Neural cell (in vitro differentiated cells): ENCODE data around the gene SPRR2F. TPM values are rescaled to one million over a fixed set of nuclear protein-coding genes. Genes with fewer than 3 reads are reported as not detected.

ENCODE experiments used
- H2AFZ ChIP-seq: fragments of 200-600, 300-800 bp; sonication (generic), shearing (Covaris generic); 2 replicates; pipeline ENCODE4 v1.6.0; 2014; ENCODE audit warnings: low read depth, mild to moderate bottlenecking, antibody characterized with exemption, low read length, moderate library complexity
- H3F3A ChIP-seq: fragments of 200-600 bp; shearing (Covaris generic); 2 replicates; pipeline ENCODE4 v1.6.1; 2016; ENCODE audit warnings: mild to moderate bottlenecking, moderate library complexity, mixed read lengths, antibody characterized with exemption, low read length; ENCODE audit not compliant: insufficient read depth, poor library complexity, severe bottlenecking
- H3K27ac ChIP-seq: fragments of 200-600, 300-800 bp; sonication (generic), shearing (Covaris generic); 2 replicates; pipeline ENCODE4 v1.5.1; 2014; ENCODE audit warnings: mild to moderate bottlenecking, low read length, moderate library complexity
- H3K27me3 ChIP-seq: fragments of 300-800, 200-600 bp; sonication (generic), shearing (Covaris generic); 2 replicates; pipeline ENCODE4 v1.6.0; 2014; ENCODE audit warnings: mild to moderate bottlenecking, low read depth, low read length, moderate library complexity; ENCODE audit not compliant: insufficient read depth
- H3K36me3 ChIP-seq: fragments of 300-800, 200-600 bp; sonication (generic), shearing (Covaris generic); 2 replicates; pipeline ENCODE4 v1.5.1; 2014; ENCODE audit warnings: mild to moderate bottlenecking, antibody characterized with exemption, low read length, moderate library complexity; ENCODE audit not compliant: insufficient read depth
- H3K4me2 ChIP-seq: fragments of 300-800, 200-600 bp; sonication (generic), shearing (Covaris generic); 2 replicates; pipeline ENCODE4 v1.6.0; 2014; ENCODE audit warnings: mild to moderate bottlenecking, low read length
- H3K4me3 ChIP-seq: fragments of 300-800, 200-600 bp; sonication (generic), shearing (Covaris generic); 2 replicates; pipeline ENCODE4 v1.5.1; 2014; ENCODE audit warnings: mild to moderate bottlenecking, low read length, moderate library complexity
- H3K79me2 ChIP-seq: fragments of 200-600 bp; shearing (Covaris generic); replicated peaks from 2 replicates; pipeline ENCODE4 v1.6.0; 2014; ENCODE audit warnings: mild to moderate bottlenecking, low read length, moderate library complexity; ENCODE audit not compliant: insufficient read depth
- H3K9ac ChIP-seq: fragments of 300-800, 200-600 bp; sonication (generic), shearing (Covaris generic); 2 replicates; pipeline ENCODE4 v1.6.1; 2016; ENCODE audit warnings: mild to moderate bottlenecking, low read length, mixed read lengths
- H3K9me2 ChIP-seq: fragments of 200-600 bp; shearing (Covaris generic); 2 replicates; pipeline ENCODE4 v1.6.1; 2016; ENCODE audit warnings: mild to moderate bottlenecking, low read length, mixed read lengths; ENCODE audit not compliant: insufficient read depth
- H3K9me3 ChIP-seq: fragments of 200-600, 300-800 bp; sonication (generic), shearing (Covaris generic); 2 replicates; pipeline ENCODE4 v1.6.1; 2016; ENCODE audit warnings: mild to moderate bottlenecking, mixed run types, low read length, moderate library complexity, mixed read lengths
- H4K20me1 ChIP-seq: fragments of 200-600 bp; shearing (Covaris generic); 2 replicates; pipeline ENCODE4 v1.6.1; 2016; ENCODE audit warnings: mild to moderate bottlenecking, mixed run types; ENCODE audit not compliant: insufficient read depth
- EP300 ChIP-seq: fragments of 450-650 bp; conservative IDR thresholded peaks from 2 replicates; pipeline ENCODE4 v1.6.1; 2014; ENCODE audit warnings: antibody characterized with exemption, mild to moderate bottlenecking, moderate library complexity; ENCODE audit not compliant: poor library complexity, severe bottlenecking
- EZH2 ChIP-seq: fragments of 200-600, 300-800 bp; shearing (Covaris generic), sonication (generic); IDR thresholded peaks from 2 replicates; pipeline ENCODE4 v1.6.1; 2014; ENCODE audit warnings: antibody characterized with exemption, low read length, borderline replicate concordance, mild to moderate bottlenecking; ENCODE audit not compliant: insufficient read depth, poor library complexity, severe bottlenecking
- MXI1 ChIP-seq: fragments of 450-650 bp; conservative IDR thresholded peaks from 2 replicates; pipeline ENCODE4 v1.6.1; 2014; ENCODE audit warnings: antibody characterized with exemption, mild to moderate bottlenecking; ENCODE audit not compliant: poor library complexity, severe bottlenecking
- POLR2AphosphoS5 ChIP-seq: IDR thresholded peaks from 2 replicates; pipeline ENCODE4 v1.6.1; 2012
- RAD21 ChIP-seq: fragments of 450-650 bp; conservative IDR thresholded peaks from 2 replicates; pipeline ENCODE4 v1.6.1; 2014; ENCODE audit warnings: antibody characterized with exemption, mild to moderate bottlenecking, moderate library complexity
- SMC3 ChIP-seq: fragments of 450-650 bp; conservative IDR thresholded peaks from 2 replicates; pipeline ENCODE4 v1.6.1; 2014; ENCODE audit warnings: antibody characterized with exemption, mild to moderate bottlenecking, moderate library complexity; ENCODE audit not compliant: poor library complexity
- TAF1 ChIP-seq: IDR thresholded peaks from 2 replicates; pipeline ENCODE4 v1.6.1; 2012; ENCODE audit warnings: low read depth
- polyA plus RNA-seq: library from polyadenylated mRNA; depleted of rRNA; stranded (reverse); fragments of >200 nt; gene quantifications from 2 replicates; pipeline ENCODE4 v1.2.3, GENCODE V29; 2014
- TF ChIP-seq, protein P1 (sequence below): fragments of 450-650 bp; IDR thresholded peaks from 2 replicates; pipeline ENCODE4 v1.5.1; 2014; ENCODE audit warnings: antibody characterized with exemption, mild to moderate bottlenecking, moderate library complexity; ENCODE audit not compliant: poor library complexity, severe bottlenecking
- TF ChIP-seq, protein P2 (sequence below): IDR thresholded peaks from 2 replicates; pipeline ENCODE4 v1.6.1; 2012; ENCODE audit warnings: borderline replicate concordance

The SPRR2F gene
- polyA plus RNA-seq, 1 donor from 2014 or later = not detected

DNA sequence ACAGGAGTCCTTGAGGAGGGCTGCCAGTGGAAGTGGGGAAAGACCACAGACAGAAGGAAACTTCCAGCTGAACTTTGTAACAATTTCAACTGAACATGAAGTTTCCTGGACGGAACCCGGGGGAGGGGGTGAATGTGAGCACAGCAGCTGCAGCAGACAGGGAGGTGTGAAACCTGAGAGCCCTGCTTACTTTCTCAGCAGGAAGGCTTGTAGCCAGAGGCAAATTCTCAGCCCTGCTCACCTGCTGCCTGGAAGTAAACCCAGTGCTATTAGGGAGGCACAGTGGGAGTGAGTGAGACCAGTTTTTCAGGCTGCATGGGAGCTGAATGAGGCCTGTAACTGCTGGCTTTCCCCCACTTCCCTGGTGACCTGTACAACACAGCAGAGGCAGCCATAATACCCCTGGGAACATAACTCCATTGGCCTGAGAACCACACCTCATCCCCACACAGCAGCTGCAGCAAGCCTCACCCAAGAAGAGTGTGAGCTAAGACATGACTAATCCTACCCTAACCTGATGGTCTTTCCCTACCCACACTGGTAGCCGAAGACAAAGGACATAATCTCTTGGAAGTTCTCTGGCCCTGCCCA, 9.6 kb upstream of the SPRR2F start:
- Histone ChIP-seq H2AFZ (no peak overlapping the region), H3K27me3 (no peaks in the 10 kb centered on the region), H3K79me2 (no peaks in the 10 kb centered on the region), H3F3A (no peaks in the 10 kb centered on the region), H3K36me3 (no peaks in the 10 kb centered on the region), H3K4me3 (no peak overlapping the region), H3K9me3 (no peaks in the 10 kb centered on the region), H3K9ac (no peak overlapping the region), H3K27ac (no peak overlapping the region), H4K20me1 (no peaks in the 10 kb centered on the region), H3K4me2 (no peak overlapping the region), H3K9me2 (no peaks in the 10 kb centered on the region)
- TF ChIP-seq MXI1 = no peak
- TF ChIP-seq SMC3 = no peak
- no peak for TF ChIP-seq EZH2
- no peak for TF ChIP-seq EP300
- TF ChIP-seq, protein P1, sequence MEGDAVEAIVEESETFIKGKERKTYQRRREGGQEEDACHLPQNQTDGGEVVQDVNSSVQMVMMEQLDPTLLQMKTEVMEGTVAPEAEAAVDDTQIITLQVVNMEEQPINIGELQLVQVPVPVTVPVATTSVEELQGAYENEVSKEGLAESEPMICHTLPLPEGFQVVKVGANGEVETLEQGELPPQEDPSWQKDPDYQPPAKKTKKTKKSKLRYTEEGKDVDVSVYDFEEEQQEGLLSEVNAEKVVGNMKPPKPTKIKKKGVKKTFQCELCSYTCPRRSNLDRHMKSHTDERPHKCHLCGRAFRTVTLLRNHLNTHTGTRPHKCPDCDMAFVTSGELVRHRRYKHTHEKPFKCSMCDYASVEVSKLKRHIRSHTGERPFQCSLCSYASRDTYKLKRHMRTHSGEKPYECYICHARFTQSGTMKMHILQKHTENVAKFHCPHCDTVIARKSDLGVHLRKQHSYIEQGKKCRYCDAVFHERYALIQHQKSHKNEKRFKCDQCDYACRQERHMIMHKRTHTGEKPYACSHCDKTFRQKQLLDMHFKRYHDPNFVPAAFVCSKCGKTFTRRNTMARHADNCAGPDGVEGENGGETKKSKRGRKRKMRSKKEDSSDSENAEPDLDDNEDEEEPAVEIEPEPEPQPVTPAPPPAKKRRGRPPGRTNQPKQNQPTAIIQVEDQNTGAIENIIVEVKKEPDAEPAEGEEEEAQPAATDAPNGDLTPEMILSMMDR = no peak
- no peak for TF ChIP-seq RAD21
- no peak for TF ChIP-seq TAF1
- no peak for TF ChIP-seq POLR2AphosphoS5
- TF ChIP-seq, protein P2, sequence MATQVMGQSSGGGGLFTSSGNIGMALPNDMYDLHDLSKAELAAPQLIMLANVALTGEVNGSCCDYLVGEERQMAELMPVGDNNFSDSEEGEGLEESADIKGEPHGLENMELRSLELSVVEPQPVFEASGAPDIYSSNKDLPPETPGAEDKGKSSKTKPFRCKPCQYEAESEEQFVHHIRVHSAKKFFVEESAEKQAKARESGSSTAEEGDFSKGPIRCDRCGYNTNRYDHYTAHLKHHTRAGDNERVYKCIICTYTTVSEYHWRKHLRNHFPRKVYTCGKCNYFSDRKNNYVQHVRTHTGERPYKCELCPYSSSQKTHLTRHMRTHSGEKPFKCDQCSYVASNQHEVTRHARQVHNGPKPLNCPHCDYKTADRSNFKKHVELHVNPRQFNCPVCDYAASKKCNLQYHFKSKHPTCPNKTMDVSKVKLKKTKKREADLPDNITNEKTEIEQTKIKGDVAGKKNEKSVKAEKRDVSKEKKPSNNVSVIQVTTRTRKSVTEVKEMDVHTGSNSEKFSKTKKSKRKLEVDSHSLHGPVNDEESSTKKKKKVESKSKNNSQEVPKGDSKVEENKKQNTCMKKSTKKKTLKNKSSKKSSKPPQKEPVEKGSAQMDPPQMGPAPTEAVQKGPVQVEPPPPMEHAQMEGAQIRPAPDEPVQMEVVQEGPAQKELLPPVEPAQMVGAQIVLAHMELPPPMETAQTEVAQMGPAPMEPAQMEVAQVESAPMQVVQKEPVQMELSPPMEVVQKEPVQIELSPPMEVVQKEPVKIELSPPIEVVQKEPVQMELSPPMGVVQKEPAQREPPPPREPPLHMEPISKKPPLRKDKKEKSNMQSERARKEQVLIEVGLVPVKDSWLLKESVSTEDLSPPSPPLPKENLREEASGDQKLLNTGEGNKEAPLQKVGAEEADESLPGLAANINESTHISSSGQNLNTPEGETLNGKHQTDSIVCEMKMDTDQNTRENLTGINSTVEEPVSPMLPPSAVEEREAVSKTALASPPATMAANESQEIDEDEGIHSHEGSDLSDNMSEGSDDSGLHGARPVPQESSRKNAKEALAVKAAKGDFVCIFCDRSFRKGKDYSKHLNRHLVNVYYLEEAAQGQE = no peak

DNA sequence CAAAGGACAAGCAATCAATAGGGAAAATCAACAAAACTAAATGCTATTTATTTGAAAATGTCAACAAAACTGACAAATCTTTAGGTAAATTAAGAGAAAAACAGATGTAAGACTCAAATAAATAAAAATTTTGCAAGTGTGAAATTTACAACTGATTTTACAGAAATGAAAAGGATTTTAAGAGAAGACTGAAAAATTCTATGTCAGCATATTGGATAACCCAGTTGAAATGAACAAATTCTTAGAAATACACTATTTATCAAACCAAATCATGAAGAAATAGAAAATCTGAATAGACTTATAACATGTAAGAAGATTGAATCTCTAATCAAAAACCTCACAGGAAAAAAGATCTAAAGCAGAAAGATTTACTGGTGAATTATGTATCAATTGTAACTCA, 7.6 kb upstream of the SPRR2F start:
- no peaks in the 10 kb centered on the region for H3K27me3 ChIP-seq
- no peaks in the 10 kb centered on the region for H3K9me3 ChIP-seq
- no peak overlapping the region for H3K9ac ChIP-seq
- H3K36me3 ChIP-seq = no peaks in the 10 kb centered on the region
- no peak for TF ChIP-seq MXI1
- TF ChIP-seq TAF1 = no peak
- no peak for TF ChIP-seq EZH2
- TF ChIP-seq EP300 = no peak
- TF ChIP-seq RAD21 = no peak
- TF ChIP-seq, protein P2 = no peak
- TF ChIP-seq, protein P1 = no peak
- no peak for TF ChIP-seq POLR2AphosphoS5
- TF ChIP-seq SMC3 = no peak
- H3K9me2 ChIP-seq = no peaks in the 10 kb centered on the region
- no peaks in the 10 kb centered on the region for H4K20me1 ChIP-seq
- no peak overlapping the region for H3K27ac ChIP-seq
- H3K4me3 ChIP-seq = no peak overlapping the region
- H2AFZ ChIP-seq = no peak overlapping the region
- H3K4me2 ChIP-seq = no peak overlapping the region
- H3K79me2 ChIP-seq = no peaks in the 10 kb centered on the region
- H3F3A ChIP-seq = no peaks in the 10 kb centered on the region
